BJ (cell line): ENCODE data around the gene UBE2H. TPM values are rescaled to one million over a fixed set of nuclear protein-coding genes. Genes with fewer than 3 reads are reported as not detected.
"Not testable (repeated sequence)": the region's sequence is repeated elsewhere in the genome, so short reads cannot be mapped to it uniquely, and the experiment has no call there.

Source experiments
- CTCF ChIA-PET: fragments of 350-600 bp; formaldehyde crosslinking; extraction: SDS; loops from one replicate; lab custom pipeline; 2021; ENCODE audit warnings: antibody characterized with exemption, inconsistent platforms; lab: Yijun Ruan, JAX
- POLR2A ChIA-PET: fragments of 300-600 bp; sonication (Branson Sonifier 250); formaldehyde crosslinking; extraction: SDS; loops from one replicate; lab custom pipeline; 2021; ENCODE audit warnings: antibody characterized with exemption; lab: Charles Lee
- DNase-seq: peaks from one replicate; pipeline ENCODE4 v3.0.0-alpha.2; 2011; ENCODE audit warnings: low read depth
- H3K27me3 ChIP-seq: 2 replicates; pipeline ENCODE4 v1.6.0; 2011; ENCODE audit warnings: low read length; ENCODE audit not compliant: control insufficient read depth, insufficient read depth
- H3K36me3 ChIP-seq: 2 replicates; pipeline ENCODE4 v1.5.1; 2011; ENCODE audit warnings: low read length; ENCODE audit not compliant: control insufficient read depth, insufficient read depth
- H3K4me3 ChIP-seq: 2 replicates; pipeline ENCODE4 v1.5.1; 2011; ENCODE audit warnings: low read depth, mild to moderate bottlenecking, control low read depth, low read length
- polyA plus RNA-seq: library from polyadenylated mRNA; depleted of rRNA; stranded (reverse); fragments of >200 nt; gene quantifications from 2 replicates; pipeline ENCODE4 v1.2.3, GENCODE V29; 2011
- TF ChIP-seq, protein P1 (sequence below): IDR thresholded peaks from 2 replicates; pipeline ENCODE4 v1.5.1; 2011; ENCODE audit warnings: low read depth, mild to moderate bottlenecking, control low read depth, inconsistent platforms, low read length, moderate library complexity; ENCODE audit not compliant: insufficient read depth

UBE2H gene
- polyA plus RNA-seq, 1 experiment = 37.0 TPM

DNA sequence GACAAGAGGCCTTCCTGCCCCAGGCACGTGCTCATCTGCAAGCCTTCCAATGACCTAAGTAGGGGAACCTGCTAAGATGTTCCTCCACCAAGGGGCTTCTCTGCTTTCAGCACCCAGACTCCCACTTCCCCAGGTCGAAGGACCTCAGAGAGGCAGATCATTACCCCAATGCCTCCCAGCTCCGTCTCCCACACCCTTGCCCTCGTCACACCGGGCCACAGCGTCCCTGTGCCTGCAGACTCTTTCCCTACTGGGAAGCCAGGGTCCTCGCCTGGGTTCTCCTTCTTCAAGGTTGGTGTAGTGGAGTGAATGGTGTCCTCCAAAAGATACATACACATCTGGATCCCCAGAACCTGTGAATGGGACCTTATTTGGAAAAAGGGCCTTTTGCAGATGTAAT is 151.9 kb downstream of the UBE2H start:
- Histone ChIP-seq H3K4me3 (no peak overlapping the region), H3K27me3 (peaks cover 7% of the 10 kb centered on the region), H3K36me3 (no peaks in the 10 kb centered on the region)
- CTCF ChIA-PET = interaction anchor here (1.8 kb wide), 1 partner anchor 14 kb away, joined by 4 read pairs; no protein-coding TSS in a partner anchor
- POLR2A ChIA-PET = no interaction called here
- no peak for DNase-seq
- TF ChIP-seq, protein P1, sequence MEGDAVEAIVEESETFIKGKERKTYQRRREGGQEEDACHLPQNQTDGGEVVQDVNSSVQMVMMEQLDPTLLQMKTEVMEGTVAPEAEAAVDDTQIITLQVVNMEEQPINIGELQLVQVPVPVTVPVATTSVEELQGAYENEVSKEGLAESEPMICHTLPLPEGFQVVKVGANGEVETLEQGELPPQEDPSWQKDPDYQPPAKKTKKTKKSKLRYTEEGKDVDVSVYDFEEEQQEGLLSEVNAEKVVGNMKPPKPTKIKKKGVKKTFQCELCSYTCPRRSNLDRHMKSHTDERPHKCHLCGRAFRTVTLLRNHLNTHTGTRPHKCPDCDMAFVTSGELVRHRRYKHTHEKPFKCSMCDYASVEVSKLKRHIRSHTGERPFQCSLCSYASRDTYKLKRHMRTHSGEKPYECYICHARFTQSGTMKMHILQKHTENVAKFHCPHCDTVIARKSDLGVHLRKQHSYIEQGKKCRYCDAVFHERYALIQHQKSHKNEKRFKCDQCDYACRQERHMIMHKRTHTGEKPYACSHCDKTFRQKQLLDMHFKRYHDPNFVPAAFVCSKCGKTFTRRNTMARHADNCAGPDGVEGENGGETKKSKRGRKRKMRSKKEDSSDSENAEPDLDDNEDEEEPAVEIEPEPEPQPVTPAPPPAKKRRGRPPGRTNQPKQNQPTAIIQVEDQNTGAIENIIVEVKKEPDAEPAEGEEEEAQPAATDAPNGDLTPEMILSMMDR = no peak

DNA sequence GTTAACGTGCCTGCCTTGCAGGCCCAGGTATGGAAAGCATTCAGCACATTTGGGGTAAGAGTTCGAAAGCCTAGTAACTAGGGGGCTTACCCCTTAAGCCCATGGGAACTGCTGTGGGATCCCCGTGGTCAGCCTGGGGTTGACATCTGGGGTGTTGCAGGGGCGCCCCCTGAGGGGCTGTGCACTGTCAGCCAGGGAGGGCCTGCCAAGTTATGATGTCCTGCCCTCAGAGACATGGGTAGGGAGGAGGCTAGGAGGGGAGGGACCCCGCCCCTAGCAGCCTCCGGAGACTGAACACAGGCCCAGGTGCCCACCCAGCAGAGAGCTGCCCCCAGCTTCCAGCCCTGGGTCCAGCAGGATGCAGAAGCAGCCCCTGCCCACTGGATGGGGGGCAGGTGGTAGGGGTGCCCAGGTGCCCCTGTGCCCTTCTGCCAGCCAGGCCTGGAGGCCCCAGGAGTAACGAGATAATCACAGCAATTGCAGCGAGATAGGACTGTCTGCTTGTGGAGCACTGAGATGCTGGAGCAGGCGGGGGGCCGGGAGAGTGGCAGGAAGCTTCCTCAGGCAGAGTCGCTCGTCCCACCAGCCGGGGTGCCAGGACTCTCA is 153.3 kb downstream of the UBE2H start:
- POLR2A ChIA-PET = no interaction called here
- H3K27me3 ChIP-seq = peaks cover 7% of the 10 kb centered on the region
- H3K36me3 ChIP-seq = no peaks in the 10 kb centered on the region
- no peak overlapping the region for H3K4me3 ChIP-seq
- TF ChIP-seq, protein P1 = no peak
- no peak for DNase-seq
- CTCF ChIA-PET = interaction anchor here (1.8 kb wide), 1 partner anchor 16 kb away, joined by 4 read pairs; no protein-coding TSS in a partner anchor

DNA sequence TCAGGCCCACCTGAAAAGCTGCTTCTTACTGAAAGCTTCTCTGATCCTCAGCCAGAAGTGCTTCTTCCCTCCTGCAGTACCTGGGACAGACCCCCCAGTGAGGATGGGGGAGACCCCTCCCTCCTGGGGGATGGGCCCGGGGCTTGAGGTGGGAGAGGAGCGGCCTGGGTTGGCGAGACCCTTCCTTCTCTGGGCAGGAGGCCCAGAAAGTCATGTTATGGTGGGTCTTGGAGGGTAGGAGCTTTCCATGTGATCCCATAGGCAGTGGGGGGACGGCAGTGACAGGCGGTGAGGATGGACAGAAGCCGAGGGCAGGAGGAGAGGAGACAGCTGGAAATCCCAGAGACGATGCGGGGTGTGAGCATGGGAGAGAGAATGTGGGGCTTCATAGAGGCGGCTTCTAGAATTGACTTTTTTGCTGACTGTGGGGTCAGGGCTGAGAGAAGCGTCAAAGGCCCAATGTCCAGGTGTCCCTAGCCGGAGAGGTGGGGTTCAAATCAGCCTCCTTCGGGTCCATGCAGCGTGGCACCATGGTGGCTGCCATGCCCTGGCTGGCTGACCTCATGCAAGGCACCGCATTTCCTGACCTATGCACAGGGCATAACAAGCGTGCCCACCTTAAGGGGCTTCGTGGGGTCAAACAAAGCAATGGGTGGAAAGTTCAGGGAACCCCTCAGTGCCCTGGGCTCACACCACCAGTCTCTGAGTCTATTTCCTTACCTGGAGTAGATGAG is 154.0 kb downstream of the UBE2H start:
- ChIA-PET POLR2A (no interaction called here), CTCF (interaction anchor here (0.8 kb wide), 1 partner anchor 134 kb away, joined by 3 read pairs; no protein-coding TSS in a partner anchor)
- TF ChIP-seq, protein P1 = no peak
- no peak for DNase-seq
- Histone ChIP-seq H3K4me3 (no peak overlapping the region), H3K36me3 (no peaks in the 10 kb centered on the region), H3K27me3 (peaks cover 8% of the 10 kb centered on the region)

DNA sequence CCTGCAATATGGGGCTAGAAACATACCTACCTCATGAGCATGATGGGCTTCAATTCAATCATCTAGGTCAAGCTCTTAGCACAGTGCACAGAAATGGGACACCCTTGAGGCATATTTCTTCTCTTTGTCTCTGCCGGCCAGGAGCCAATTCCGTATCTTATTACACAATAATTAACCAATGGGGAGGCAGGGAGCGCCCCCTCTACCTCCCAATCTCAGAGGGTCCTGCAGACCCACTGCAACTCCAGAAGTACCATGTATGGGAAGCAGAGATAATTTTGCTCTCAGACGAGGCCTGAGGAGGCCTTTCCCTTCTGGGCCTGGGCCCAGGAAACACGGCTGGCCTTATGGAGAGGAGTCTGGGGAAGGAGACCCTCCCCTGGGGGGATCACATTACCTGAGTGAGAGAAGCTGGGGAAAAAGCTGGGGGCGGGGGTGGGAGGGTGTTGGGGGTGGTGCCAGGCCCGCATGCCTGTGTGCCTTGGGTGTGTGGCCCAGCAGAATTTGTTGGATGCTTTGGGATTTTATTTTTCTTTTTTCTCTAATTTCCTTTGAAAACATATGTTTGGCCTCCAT is 155.5 kb downstream of the UBE2H start:
- Histone ChIP-seq H3K4me3 (no peak overlapping the region), H3K27me3 (peaks cover 7% of the 10 kb centered on the region), H3K36me3 (no peaks in the 10 kb centered on the region)
- TF ChIP-seq, protein P1 = no peak
- POLR2A ChIA-PET = no interaction called here
- CTCF ChIA-PET = no interaction called here
- DNase-seq = no peak

DNA sequence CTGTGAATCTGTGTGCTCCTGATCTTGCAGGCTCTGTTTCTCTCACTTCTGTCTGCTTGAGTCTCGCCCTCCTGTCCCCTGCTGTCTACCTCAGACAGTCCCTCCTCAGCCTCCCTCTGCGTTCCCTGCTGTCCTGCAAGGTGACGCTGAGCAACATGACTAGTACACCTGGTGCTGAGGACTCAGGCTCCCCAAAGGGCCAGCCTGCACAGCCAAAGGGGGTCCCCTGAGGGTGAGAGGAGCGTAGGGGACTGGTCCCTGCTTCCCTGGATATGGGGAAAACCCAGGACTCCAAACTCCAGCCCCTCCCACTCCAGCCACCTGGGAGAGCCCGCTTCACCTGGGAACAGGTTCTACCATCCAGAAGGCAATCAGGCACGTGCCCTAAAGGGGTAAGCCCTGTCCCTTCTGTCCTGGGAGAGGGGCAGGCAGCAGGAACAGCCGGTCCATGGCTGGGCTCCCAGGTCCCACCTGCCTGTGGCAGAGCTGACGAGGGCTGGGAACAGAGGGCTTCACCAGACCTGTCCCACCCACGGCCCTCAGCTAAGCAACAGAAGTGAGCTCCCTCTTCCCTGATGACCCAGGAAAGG is 156.5 kb downstream of the UBE2H start:
- Histone ChIP-seq H3K36me3 (no peaks in the 10 kb centered on the region), H3K27me3 (peaks cover 7% of the 10 kb centered on the region), H3K4me3 (no peak overlapping the region)
- TF ChIP-seq, protein P1 = no peak
- ChIA-PET CTCF (no interaction called here), POLR2A (no interaction called here)
- DNase-seq = no peak

DNA sequence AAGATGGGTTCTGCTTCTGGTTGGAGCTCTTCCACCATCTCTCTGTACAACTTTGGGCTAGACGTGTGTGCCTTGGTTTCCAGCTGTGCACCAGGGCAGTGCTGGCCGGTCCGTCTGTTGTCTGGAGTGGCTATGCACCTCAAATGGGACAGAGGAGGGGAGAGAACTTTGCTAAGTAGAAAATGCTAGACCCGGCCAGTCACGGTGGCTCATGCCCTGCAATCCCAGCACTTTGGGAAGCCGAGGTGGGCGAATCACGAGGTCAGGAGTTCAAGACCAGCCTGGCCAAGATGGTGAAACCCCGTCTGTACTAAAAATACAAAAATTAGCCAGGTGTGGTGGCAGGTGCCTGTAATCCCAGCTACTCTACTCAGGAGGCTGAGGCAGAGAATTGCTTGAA is 158.3 kb downstream of the UBE2H start:
- H3K36me3 ChIP-seq, POLR2A ChIA-PET: not testable (repeated sequence)
- CTCF ChIA-PET = interaction anchor here (1.4 kb wide), 1 partner anchor 31 kb away, joined by 3 read pairs; no protein-coding TSS in a partner anchor

More for the DNA sequence above, 158.3 kb downstream of the UBE2H start:
- H3K4me3 ChIP-seq, DNase-seq, H3K27me3 ChIP-seq: not testable (repeated sequence)
